Measurements from ENCODE around the gene DDX3X.

GRCh38 chrX:41373989-41374606, 40.1 kb downstream of the DDX3X start:
- TF ChIP-seq REST (IDR thresholded peaks at IDR 0.05; ENCODE audit: insufficient replicate concordance, low read depth) (no peak), CTCF (IDR thresholded peaks at IDR 0.05; ENCODE audit: insufficient read depth, low read length) (no peak), SPI1 (IDR thresholded peaks at IDR 0.05; ENCODE audit: borderline replicate concordance, low read depth) (no peak), POLR2AphosphoS5 (IDR thresholded peaks at IDR 0.05; ENCODE audit: low read depth) (no peak), GABPA (IDR thresholded peaks at IDR 0.05; ENCODE audit: low read depth) (no peak)

All from HL-60 (cell line).